Neural crest cell (in vitro differentiated cells): ENCODE data around the gene TBC1D4. TPM values are rescaled to one million over a fixed set of nuclear protein-coding genes. Genes with fewer than 3 reads are reported as not detected.

Experiments
- DNase-seq: peaks from one replicate; pipeline ENCODE4 v3.0.0; 2021; ENCODE audit warnings: low read depth, mixed read lengths, low spot score
- H3K27ac Mint-ChIP-seq: one replicate; pipeline ENCODE4 v1.8.0; 2021; ENCODE audit warnings: mild to moderate bottlenecking, mixed read lengths; ENCODE audit not compliant: unreplicated experiment
- H3K27me3 Mint-ChIP-seq: 2 replicates; pipeline ENCODE4 v1.8.0; 2021; ENCODE audit warnings: low read depth, mild to moderate bottlenecking, mixed read lengths
- H3K36me3 Mint-ChIP-seq: 2 replicates; pipeline ENCODE4 v1.8.0; 2021; ENCODE audit warnings: low read depth, mild to moderate bottlenecking, mixed read lengths
- H3K4me1 Mint-ChIP-seq: 2 replicates; pipeline ENCODE4 v1.8.0; 2021; ENCODE audit warnings: mixed read lengths
- H3K4me3 Mint-ChIP-seq: one replicate; pipeline ENCODE4 v1.8.0; 2021; ENCODE audit warnings: mild to moderate bottlenecking, mixed read lengths
- H3K9me3 Mint-ChIP-seq: 2 replicates; pipeline ENCODE4 v1.8.0; 2021; ENCODE audit warnings: mixed read lengths
- total RNA-seq: library from RNA; stranded (reverse); gene quantifications from 2 replicates; pipeline ENCODE4 v1.2.1, GENCODE V29; 2021
- TF ChIP-seq, protein P1 (sequence below): fragments of 200-600 bp; sonication (generic); conservative IDR thresholded peaks from 2 replicates; pipeline ENCODE4 v1.5.0; 2021; ENCODE audit warnings: antibody characterized with exemption, mild to moderate bottlenecking

Gene TBC1D4
- total RNA-seq, 1 donor from 2014 or later = 13.4 TPM

DNA sequence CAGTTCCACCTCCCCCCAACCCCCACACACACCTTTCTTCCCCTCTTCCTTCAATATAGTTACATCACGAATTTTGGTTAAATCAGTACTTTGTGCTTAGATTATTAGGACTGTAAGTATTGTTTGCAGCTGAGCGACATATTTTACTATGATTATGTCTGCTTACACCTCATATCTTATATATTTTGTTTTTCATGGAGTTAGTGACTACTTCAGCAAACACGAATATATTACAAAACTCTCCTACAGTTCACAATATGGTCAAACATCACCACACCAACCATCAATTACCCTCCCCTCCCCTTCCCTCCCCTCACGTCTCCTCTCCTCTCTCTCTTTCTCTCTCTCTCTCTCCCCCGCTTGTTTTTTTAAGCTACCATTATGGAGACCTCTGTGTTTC is 152.9 kb downstream of the TBC1D4 start:
- Mint-ChIP-seq H3K9me3 (no peaks in the 10 kb centered on the region), H3K27ac (no peak overlapping the region), H3K4me3 (no peak overlapping the region), H3K27me3 (no peaks in the 10 kb centered on the region), H3K4me1 (peaks cover 11% of the 10 kb centered on the region), H3K36me3 (no peaks in the 10 kb centered on the region)
- no peak for DNase-seq
- TF ChIP-seq, protein P1, sequence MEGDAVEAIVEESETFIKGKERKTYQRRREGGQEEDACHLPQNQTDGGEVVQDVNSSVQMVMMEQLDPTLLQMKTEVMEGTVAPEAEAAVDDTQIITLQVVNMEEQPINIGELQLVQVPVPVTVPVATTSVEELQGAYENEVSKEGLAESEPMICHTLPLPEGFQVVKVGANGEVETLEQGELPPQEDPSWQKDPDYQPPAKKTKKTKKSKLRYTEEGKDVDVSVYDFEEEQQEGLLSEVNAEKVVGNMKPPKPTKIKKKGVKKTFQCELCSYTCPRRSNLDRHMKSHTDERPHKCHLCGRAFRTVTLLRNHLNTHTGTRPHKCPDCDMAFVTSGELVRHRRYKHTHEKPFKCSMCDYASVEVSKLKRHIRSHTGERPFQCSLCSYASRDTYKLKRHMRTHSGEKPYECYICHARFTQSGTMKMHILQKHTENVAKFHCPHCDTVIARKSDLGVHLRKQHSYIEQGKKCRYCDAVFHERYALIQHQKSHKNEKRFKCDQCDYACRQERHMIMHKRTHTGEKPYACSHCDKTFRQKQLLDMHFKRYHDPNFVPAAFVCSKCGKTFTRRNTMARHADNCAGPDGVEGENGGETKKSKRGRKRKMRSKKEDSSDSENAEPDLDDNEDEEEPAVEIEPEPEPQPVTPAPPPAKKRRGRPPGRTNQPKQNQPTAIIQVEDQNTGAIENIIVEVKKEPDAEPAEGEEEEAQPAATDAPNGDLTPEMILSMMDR = no peak

DNA sequence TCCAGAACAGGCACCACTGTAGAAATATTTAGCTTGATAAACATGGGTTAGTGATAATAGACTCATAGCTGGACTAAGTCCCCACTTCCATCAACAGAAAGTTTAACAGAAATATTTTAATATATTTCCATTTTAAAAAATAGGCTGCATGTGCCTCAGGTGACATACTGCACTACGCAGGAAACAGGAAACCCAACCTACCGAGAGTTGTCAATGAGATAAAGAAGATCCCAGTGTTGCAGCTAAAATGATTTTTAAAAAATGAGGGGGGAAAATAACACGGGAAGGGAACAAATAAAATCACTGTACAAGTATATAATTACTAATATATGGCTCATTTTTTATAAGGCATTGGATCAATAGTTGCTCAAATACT is 154.8 kb downstream of the TBC1D4 start:
- TF ChIP-seq, protein P1 = no peak
- Mint-ChIP-seq H3K27ac (no peak overlapping the region), H3K9me3 (no peaks in the 10 kb centered on the region), H3K36me3 (no peaks in the 10 kb centered on the region), H3K4me1 (peaks cover 11% of the 10 kb centered on the region), H3K27me3 (no peaks in the 10 kb centered on the region), H3K4me3 (no peak overlapping the region)
- no peak for DNase-seq

DNA sequence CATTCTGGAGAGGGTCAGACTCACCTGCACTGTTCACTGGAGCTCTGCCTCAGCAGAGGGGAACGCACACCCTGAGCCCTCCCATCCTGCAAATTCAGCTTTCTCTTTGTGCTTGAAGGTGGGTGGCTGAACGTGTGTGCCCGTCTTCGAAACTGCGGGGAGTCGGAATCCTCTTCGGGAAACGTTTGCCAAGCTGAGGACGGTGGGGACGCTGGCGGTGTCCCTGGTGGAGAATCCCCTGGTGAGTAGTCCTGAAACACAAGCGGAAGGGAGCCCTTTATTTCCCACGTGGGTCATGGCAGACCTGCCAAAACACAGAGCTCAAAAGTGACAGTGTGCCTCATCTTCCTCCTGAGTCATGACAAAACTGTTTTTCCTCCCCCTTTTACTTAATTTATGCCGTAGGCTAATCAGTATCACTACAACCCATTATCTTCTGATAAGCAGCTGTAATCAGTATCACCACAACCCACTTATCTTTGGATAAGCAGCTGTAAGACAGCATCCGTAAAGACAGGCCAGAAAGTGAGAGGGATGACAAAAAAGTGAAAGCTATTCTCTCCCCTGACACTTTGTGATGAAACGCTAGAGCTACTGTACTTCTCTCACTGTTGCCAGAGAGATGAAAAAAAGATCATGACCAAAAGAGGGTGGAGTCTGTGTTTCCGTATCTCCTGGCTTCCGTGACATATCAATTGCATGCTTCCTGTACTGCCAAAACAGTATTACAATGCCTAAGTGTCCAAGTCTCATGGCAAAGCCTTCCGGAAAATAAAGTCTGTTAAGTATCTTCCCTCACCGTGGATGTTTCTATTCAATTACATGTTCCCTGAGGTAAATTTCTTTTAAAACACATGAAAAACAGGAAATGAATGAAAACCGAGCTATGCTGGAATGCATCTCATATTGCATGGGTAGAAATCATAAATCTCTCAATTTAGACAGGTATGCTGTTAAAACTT is 155.5 kb downstream of the TBC1D4 start:
- no peak overlapping the region for H3K27ac Mint-ChIP-seq
- no peak for DNase-seq
- peaks cover 11% of the 10 kb centered on the region for H3K4me1 Mint-ChIP-seq
- H3K36me3 Mint-ChIP-seq = no peaks in the 10 kb centered on the region
- H3K27me3 Mint-ChIP-seq = no peaks in the 10 kb centered on the region
- TF ChIP-seq, protein P1 = no peak
- H3K9me3 Mint-ChIP-seq = no peaks in the 10 kb centered on the region
- no peak overlapping the region for H3K4me3 Mint-ChIP-seq

DNA sequence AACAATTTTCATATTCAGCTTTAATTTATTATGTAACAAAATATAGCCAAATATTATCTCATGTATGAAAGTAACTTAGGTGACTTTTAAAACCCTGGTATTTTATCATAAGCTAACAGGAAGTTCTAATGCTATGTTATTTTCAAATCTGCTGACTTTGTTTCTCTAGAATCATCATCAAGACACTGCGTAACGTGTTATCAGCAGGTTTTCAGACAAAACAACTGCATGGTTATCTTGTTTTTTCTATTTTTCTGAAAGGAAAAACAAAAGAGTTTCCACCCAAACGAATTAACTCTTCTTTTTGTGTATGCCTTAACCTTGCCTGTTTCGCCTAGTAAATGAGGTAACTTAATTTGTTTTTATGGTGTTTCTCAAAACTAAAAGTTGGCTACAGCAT is 156.3 kb downstream of the TBC1D4 start:
- Mint-ChIP-seq H3K4me1 (peaks cover 11% of the 10 kb centered on the region), H3K27ac (no peak overlapping the region), H3K4me3 (no peak overlapping the region), H3K9me3 (peaks cover 3% of the 10 kb centered on the region), H3K36me3 (peaks cover 3% of the 10 kb centered on the region), H3K27me3 (no peaks in the 10 kb centered on the region)
- TF ChIP-seq, protein P1 = no peak
- DNase-seq = no peak

DNA sequence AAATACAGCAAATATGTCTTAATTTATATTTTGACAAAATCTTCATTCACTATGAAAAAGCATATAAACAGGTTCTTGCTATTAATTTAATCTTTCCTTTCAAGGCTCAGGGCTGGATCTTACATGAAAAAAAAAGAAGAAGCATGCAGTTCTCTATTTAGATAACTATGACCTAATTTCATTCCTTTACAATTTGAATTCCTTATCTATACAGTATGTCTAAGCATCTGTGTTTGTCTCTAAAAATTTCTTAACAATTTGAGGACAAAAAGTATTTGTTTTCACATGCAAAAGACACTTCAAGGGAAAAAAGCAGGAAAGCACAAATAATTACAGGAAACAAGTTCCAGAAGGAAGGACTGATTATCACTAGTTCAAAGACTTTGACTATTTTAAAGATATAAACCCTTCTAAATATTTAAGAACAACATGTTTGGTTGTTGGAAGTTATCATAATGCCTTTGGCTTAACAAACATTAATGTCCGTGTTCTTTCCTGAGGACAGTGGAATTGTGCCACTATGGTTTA is 157.5 kb downstream of the TBC1D4 start:
- Mint-ChIP-seq H3K9me3 (peaks cover 3% of the 10 kb centered on the region), H3K27me3 (no peaks in the 10 kb centered on the region), H3K4me1 (peaks cover under 1% of the 10 kb centered on the region), H3K4me3 (no peak overlapping the region), H3K27ac (no peak overlapping the region), H3K36me3 (peaks cover 3% of the 10 kb centered on the region)
- TF ChIP-seq, protein P1 = no peak
- no peak for DNase-seq
